Fibroblast of lung (primary cell): ENCODE results near the gene B3GNT9.

Source experiments
- CTCF ChIP-seq, 2 donors: IDR thresholded peaks in 1 of 2; conservative IDR thresholded peaks in 1 of 2; 1 replicate in 1 of 2; 2 replicates in 1 of 2; pipeline ENCODE4 v1.5.1; 2011 to 2012; ENCODE audit warnings: low read length in 2 of 2, control low read depth in 1 of 2, inconsistent platforms in 1 of 2, low read depth in 1 of 2, mild to moderate bottlenecking in 1 of 2
- EZH2 ChIP-seq: IDR thresholded peaks from 2 replicates; pipeline ENCODE4 v1.5.1; 2012; ENCODE audit warnings: low read length, control low read depth, mild to moderate bottlenecking; ENCODE audit errors: missing control alignments

- TF ChIP-seq CTCF (conservative IDR thresholded peaks at IDR 0.05 in 1 of 2, IDR thresholded peaks at IDR 0.05 in 1 of 2; ENCODE audit: low read depth in 1 of 2, low read length in 2 of 2): no peak
- no peak for TF ChIP-seq EZH2
Observed at GRCh38 chr16:67147437-67148140, 3.2 kb downstream of the B3GNT9 start.
